SK-N-MC (cell line): Measurements from ENCODE around the gene NT5DC4.

ENCODE experiments used
- EZH2 ChIP-seq: fragments of 200-600 bp; sonication (generic); IDR thresholded peaks from one replicate; pipeline ENCODE4 v1.6.1; 2017; ENCODE audit warnings: antibody characterized with exemption
- FOXP2 ChIP-seq: optimal IDR thresholded peaks from 2 replicates; pipeline ENCODE3; 2011; ENCODE audit warnings: mild to moderate bottlenecking, moderate library complexity; ENCODE audit not compliant: insufficient read depth; ENCODE audit errors: extremely low read length, control extremely low read depth
- POLR2AphosphoS5 ChIP-seq: IDR thresholded peaks from 2 replicates; pipeline ENCODE4 v1.6.1; 2012; ENCODE audit warnings: mild to moderate bottlenecking, low read depth, low read length, borderline replicate concordance

GRCh38 chr2:112698834-112699515 lies 21.8 kb upstream of the NT5DC4 start:
- TF ChIP-seq EZH2: no peak
- TF ChIP-seq POLR2AphosphoS5: no peak
- no peak for TF ChIP-seq FOXP2
